Bronchial epithelial cell (primary cell): ENCODE measurements around the gene WDR1. TPM values are rescaled to one million over a fixed set of nuclear protein-coding genes. Genes with fewer than 3 reads are reported as not detected.

ENCODE experiments used
- DNase-seq: peaks from one replicate; pipeline ENCODE4 v3.0.0-alpha.2; 2010; ENCODE audit warnings: low read depth
- FAIRE-seq: peaks from 2 replicates; lab custom pipeline; 2011; peaks lifted over from hg19 to GRCh38; lab: Jason Lieb, UNC
- H3K27me3 ChIP-seq: 2 replicates; pipeline ENCODE4 v1.5.1; 2011; ENCODE audit warnings: low read length; ENCODE audit not compliant: control insufficient read depth, insufficient read depth
- H3K36me3 ChIP-seq: 2 replicates; pipeline ENCODE4 v1.5.1; 2011; ENCODE audit warnings: low read length; ENCODE audit not compliant: control insufficient read depth, insufficient read depth
- H3K4me3 ChIP-seq: 2 replicates; pipeline ENCODE4 v1.5.1; 2011; ENCODE audit warnings: mild to moderate bottlenecking, low read depth, low read length, control low read depth
- total RNA-seq: library from RNA; depleted of rRNA; stranded (reverse); fragments of >200 nt; gene quantifications from 2 replicates; pipeline ENCODE4 v1.2.1, GENCODE V29; 2014
- TF ChIP-seq, protein P1 (sequence below): IDR thresholded peaks from 2 replicates; pipeline ENCODE4 v1.5.1; 2011; ENCODE audit warnings: mild to moderate bottlenecking, moderate library complexity, low read length, control low read depth, inconsistent platforms; ENCODE audit not compliant: insufficient read depth, severe bottlenecking

Gene WDR1
- total RNA-seq, 1 donor from 2014 or later: 290 TPM

DNA sequence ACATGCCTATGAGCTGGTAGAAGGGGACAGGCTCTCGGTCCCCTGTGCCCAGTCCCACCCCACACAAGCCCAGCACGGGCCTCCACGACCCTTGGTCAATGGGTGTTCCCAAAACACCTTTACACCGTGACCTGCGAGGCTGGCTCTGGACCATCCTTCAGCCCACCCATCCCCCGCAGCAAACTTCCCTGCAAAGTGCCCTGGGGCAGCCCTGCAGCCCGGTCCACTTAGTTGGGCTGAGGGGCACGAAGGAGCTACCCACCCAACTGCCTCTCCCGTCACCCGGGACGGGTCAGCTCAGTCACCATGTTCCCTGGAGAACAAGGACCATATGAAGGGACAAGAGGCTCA is 23.4 kb downstream of the WDR1 start:
- H3K36me3 ChIP-seq: peaks cover 71% of the 10 kb centered on the region
- FAIRE-seq: no peak

DNA sequence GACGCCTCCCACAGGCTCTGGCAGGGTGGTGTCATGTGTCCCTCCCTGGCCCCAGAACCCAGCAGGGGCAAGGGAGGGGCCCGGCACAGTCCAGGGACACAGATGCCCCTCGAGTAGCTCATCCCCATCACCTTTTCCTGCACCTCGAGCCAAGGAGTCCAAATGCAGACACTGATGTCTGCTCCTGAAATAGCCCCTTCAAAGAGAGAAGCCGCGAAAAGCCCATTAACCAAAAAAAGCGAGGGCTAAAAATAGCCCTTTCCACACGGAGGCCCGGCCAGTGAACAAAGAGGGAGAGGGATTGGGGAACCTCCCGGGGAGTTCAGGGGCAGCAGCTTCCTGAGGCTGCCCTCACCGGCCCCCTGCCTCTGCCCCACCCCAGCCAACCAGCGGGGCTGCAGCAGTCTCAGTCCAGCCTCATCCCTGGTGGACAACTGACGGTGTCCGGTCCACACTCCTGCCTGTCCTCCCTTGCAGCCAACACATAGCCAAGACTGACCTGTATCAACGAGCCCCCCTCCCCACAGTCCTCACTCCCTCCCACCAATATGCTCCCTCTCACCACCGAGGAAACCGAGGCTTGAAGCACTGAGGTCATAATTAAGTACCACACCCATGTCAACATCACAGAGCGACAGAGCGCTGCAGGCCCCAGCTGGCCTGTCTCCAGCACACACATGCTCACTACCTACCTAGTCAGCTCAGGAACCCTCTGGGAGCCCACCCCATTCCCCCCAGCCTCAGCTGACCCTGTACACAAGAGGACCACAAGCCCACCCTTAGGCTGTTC is 23.9 kb downstream of the WDR1 start:
- FAIRE-seq (no peak), DNase-seq (no peak)
- no peaks in the 10 kb centered on the region for H3K27me3 ChIP-seq
- TF ChIP-seq, protein P1, sequence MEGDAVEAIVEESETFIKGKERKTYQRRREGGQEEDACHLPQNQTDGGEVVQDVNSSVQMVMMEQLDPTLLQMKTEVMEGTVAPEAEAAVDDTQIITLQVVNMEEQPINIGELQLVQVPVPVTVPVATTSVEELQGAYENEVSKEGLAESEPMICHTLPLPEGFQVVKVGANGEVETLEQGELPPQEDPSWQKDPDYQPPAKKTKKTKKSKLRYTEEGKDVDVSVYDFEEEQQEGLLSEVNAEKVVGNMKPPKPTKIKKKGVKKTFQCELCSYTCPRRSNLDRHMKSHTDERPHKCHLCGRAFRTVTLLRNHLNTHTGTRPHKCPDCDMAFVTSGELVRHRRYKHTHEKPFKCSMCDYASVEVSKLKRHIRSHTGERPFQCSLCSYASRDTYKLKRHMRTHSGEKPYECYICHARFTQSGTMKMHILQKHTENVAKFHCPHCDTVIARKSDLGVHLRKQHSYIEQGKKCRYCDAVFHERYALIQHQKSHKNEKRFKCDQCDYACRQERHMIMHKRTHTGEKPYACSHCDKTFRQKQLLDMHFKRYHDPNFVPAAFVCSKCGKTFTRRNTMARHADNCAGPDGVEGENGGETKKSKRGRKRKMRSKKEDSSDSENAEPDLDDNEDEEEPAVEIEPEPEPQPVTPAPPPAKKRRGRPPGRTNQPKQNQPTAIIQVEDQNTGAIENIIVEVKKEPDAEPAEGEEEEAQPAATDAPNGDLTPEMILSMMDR: no peak
- peaks cover 73% of the 10 kb centered on the region for H3K36me3 ChIP-seq
- no peak overlapping the region for H3K4me3 ChIP-seq

More for the DNA sequence above, 23.4 kb downstream of the WDR1 start:
- H3K4me3 ChIP-seq: no peak overlapping the region
- TF ChIP-seq, protein P1: no peak
- no peak for DNase-seq
- H3K27me3 ChIP-seq: no peaks in the 10 kb centered on the region

DNA sequence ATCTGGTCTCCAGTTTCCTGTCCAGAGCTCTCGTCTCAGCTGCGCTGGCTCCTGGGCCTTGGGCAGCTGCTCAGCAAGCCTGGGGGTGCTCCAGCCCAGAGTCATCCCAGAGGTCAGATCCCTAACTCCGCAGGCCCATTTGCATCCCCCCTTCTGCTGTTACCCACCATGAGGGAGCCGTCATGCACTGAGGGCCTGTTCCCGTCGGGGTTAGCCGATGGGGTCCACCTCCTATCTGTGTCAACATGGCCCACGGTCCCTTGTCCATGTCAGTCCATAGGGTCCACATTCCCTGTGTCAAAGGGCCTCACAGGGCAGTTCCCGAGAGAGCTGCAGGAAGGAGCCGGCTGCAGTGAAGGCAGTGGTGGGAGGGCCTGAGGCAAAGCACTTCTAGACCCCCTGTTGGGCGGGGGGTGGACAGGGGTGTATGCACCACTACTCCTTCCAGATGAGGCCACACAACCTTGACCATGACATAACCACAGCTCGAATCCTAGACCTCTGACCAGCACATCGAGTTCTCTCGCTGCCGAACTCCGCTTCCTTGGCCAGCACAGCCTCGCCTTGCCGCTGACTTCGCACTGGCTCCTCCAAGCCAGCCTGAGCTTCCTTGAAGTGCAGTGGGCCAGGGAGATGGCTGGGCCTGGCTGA is 24.9 kb downstream of the WDR1 start:
- Histone ChIP-seq H3K27me3 (no peaks in the 10 kb centered on the region), H3K4me3 (no peak overlapping the region), H3K36me3 (peaks cover 77% of the 10 kb centered on the region)
- DNase-seq (no peak), FAIRE-seq (peak; percentile 47)
- TF ChIP-seq, protein P1: no peak

DNA sequence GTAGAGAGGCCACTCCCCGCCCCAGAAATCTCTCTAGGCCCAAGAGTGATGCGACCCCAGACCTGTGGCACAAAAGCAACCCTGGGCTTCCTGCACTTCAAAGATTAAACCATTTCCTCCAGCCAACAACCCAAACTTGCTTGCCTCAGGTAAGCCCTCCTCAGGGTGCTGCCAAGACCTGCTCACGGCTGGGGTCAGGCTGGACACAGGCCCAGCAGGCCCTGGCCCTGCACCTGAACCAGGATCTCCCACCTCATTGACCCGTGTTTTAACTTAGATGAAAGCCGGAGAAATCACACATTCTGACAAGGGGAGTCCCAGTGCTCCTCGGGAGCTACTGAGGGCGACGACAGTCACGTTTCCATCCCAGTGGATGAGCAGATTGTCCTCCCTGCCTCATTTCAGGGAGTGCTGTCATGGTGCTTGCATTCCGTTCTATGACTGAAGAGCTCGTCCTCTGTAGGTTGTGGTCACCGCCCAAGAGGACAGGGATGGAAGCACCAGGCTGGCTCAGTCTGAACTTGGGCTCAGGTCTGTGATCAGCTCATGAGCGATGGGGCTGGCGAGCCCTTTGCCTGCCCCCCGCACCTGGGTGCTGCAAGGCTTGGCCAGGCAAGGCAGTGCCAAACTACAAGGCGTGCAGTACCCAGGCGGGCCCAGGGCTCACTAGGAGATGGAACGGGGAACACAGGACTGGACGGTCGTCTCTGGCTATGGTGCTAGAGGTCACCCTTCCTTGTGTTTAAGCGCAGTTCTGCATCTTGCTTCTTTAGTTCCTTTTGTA is 25.9 kb downstream of the WDR1 start:
- peaks cover 82% of the 10 kb centered on the region for H3K36me3 ChIP-seq
- no peak for FAIRE-seq

DNA sequence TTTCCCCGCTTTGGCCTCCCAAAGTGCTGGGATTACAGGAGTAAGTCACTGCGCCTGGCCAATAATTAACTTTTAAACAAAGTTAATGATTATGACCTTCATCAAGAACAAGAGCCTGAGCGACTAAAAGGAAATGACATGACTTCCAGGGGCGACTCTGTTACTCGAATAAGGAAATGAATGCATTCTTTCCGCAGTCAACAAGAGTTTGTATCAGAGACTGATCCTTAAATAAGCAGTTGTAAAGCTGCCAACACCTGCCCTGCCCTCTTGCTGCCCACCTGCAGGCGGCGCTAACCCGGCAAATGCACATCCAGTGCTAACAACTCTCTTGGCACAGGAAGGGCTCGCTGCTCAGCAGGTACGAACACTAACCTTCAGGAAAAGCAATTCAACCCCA is 27.3 kb downstream of the WDR1 start:
- no peak for FAIRE-seq
- Histone ChIP-seq H3K36me3 (peaks cover 81% of the 10 kb centered on the region), H3K4me3 (no peak overlapping the region), H3K27me3 (no peaks in the 10 kb centered on the region)
- TF ChIP-seq, protein P1: peak; percentile 43
- DNase-seq: no peak

More for the DNA sequence above, 25.9 kb downstream of the WDR1 start:
- Histone ChIP-seq H3K27me3 (no peaks in the 10 kb centered on the region), H3K4me3 (no peak overlapping the region)
- DNase-seq: no peak
- TF ChIP-seq, protein P1: no peak
